GM23338 (cell line): Measurements from ENCODE around the gene LCLAT1. TPM values are rescaled to one million over a fixed set of nuclear protein-coding genes. Genes with fewer than 3 reads are reported as not detected.

Experiments
- ATAC-seq: fragments of 200-7000 bp; cut with Tn5 transposase; 3 replicates; pipeline ENCODE4 v1.9.1; 2020
- DNase-seq: peaks from one replicate; pipeline ENCODE4 v3.0.0-alpha.2; 2015; ENCODE audit warnings: low spot score
- H2AFZ ChIP-seq: fragments of 200-600 bp; sonication (generic); 2 replicates; pipeline ENCODE4 v1.8.0; 2016; ENCODE audit warnings: antibody characterized with exemption, mild to moderate bottlenecking, moderate library complexity
- H3F3A ChIP-seq: fragments of 200-600 bp; sonication (generic); replicated peaks from 2 replicates; pipeline ENCODE4 v1.8.0; 2017; ENCODE audit warnings: antibody characterized with exemption, mixed run types, low read depth
- H3K27ac ChIP-seq: fragments of 200-600 bp; sonication (generic); 2 replicates; pipeline ENCODE4 v1.6.1; 2016; ENCODE audit warnings: low read depth
- H3K27me3 ChIP-seq: fragments of 200-600 bp; sonication (generic); 2 replicates; pipeline ENCODE4 v1.8.0; 2016; ENCODE audit warnings: mild to moderate bottlenecking, mixed run types, moderate library complexity; ENCODE audit not compliant: insufficient read depth
- H3K36me3 ChIP-seq: fragments of 200-600 bp; sonication (generic); 2 replicates; pipeline ENCODE4 v1.8.0; 2016; ENCODE audit warnings: mild to moderate bottlenecking; ENCODE audit not compliant: insufficient read depth
- H3K4me1 ChIP-seq: fragments of 200-600 bp; sonication (generic); 2 replicates; pipeline ENCODE4 v1.8.0; 2016; ENCODE audit warnings: mild to moderate bottlenecking, moderate library complexity; ENCODE audit not compliant: insufficient read depth
- H3K4me2 ChIP-seq: fragments of 200-600 bp; sonication (generic); 2 replicates; pipeline ENCODE4 v1.7.1; 2017; ENCODE audit warnings: mixed run types
- H3K4me3 ChIP-seq: fragments of 200-600 bp; sonication (generic); 2 replicates; pipeline ENCODE4 v1.6.1; 2016; ENCODE audit warnings: mixed run types
- H3K79me2 ChIP-seq: fragments of 200-600 bp; sonication (generic); replicated peaks from 2 replicates; pipeline ENCODE4 v1.8.0; 2017; ENCODE audit warnings: mild to moderate bottlenecking; ENCODE audit not compliant: insufficient read depth
- H3K9me2 ChIP-seq: fragments of 200-600 bp; sonication (generic); 2 replicates; pipeline ENCODE4 v1.8.0; 2017; ENCODE audit not compliant: insufficient read depth
- H4K20me1 ChIP-seq: fragments of 200-600 bp; sonication (generic); replicated peaks from 2 replicates; pipeline ENCODE4 v1.8.0; 2017; ENCODE audit warnings: mild to moderate bottlenecking; ENCODE audit not compliant: insufficient read depth
- H3K27ac Mint-ChIP-seq: 2 replicates; pipeline ENCODE4 v1.8.0; 2020; ENCODE audit warnings: inconsistent platforms, mild to moderate bottlenecking, moderate library complexity, mixed read lengths
- H3K27me3 Mint-ChIP-seq: 3 replicates; pipeline ENCODE4 v1.8.0; 2022; ENCODE audit warnings: low read depth, mild to moderate bottlenecking, moderate library complexity, mixed read lengths, inconsistent platforms; ENCODE audit not compliant: insufficient read depth, poor library complexity
- H3K36me3 Mint-ChIP-seq: 3 replicates; pipeline ENCODE4 v1.8.0; 2021; ENCODE audit warnings: low read depth, mild to moderate bottlenecking, inconsistent platforms, moderate library complexity, mixed read lengths
- H3K4me1 Mint-ChIP-seq: 3 replicates; pipeline ENCODE4 v1.8.0; 2020; ENCODE audit warnings: mild to moderate bottlenecking, inconsistent platforms, mixed read lengths
- H3K4me3 Mint-ChIP-seq: 3 replicates; pipeline ENCODE4 v1.8.0; 2021; ENCODE audit warnings: moderate library complexity, mild to moderate bottlenecking, inconsistent platforms, mixed read lengths
- H3K9me3 Mint-ChIP-seq: 3 replicates; pipeline ENCODE4 v1.8.0; 2020; ENCODE audit warnings: moderate library complexity, mild to moderate bottlenecking, inconsistent platforms, mixed read lengths
- CREB1 ChIP-seq: fragments of 250-450 bp; sonication (Bioruptor Pico); IDR thresholded peaks from 2 replicates; pipeline ENCODE4 v1.5.0; 2020; ENCODE audit warnings: low read depth, mild to moderate bottlenecking, moderate library complexity
- EZH2 ChIP-seq: fragments of 200-600 bp; sonication (generic); IDR thresholded peaks from one replicate; pipeline ENCODE4 v1.8.0; 2017; ENCODE audit warnings: antibody characterized with exemption, mild to moderate bottlenecking, low read depth; ENCODE audit not compliant: unreplicated experiment
- EZH2phosphoT487 ChIP-seq: fragments of 200-600 bp; sonication (generic); IDR thresholded peaks from one replicate; pipeline ENCODE4 v1.8.1; 2018; ENCODE audit warnings: antibody characterized with exemption; ENCODE audit not compliant: unreplicated experiment
- JUNB ChIP-seq: IDR thresholded peaks from one replicate; pipeline ENCODE4 v1.6.1; 2016; ENCODE audit warnings: antibody characterized with exemption; ENCODE audit not compliant: unreplicated experiment
- NANOG ChIP-seq: IDR thresholded peaks from 2 replicates; pipeline ENCODE4 v1.6.1; 2016; ENCODE audit warnings: antibody characterized with exemption, borderline replicate concordance
- POLR2AphosphoS5 ChIP-seq: IDR thresholded peaks from 2 replicates; pipeline ENCODE4 v1.6.1; 2016; ENCODE audit warnings: antibody characterized with exemption, low read depth
- REST ChIP-seq: IDR thresholded peaks from one replicate; pipeline ENCODE4 v1.6.1; 2018; ENCODE audit warnings: antibody characterized with exemption; ENCODE audit not compliant: unreplicated experiment
- STAT1 ChIP-seq: IDR thresholded peaks from one replicate; pipeline ENCODE4 v1.6.1; 2016; ENCODE audit warnings: antibody characterized with exemption; ENCODE audit not compliant: unreplicated experiment
- ZNF114 ChIP-seq: fragments of 250-450 bp; sonication (Bioruptor Pico); IDR thresholded peaks from 2 replicates; pipeline ENCODE4 v1.5.0; 2020; ENCODE audit warnings: mild to moderate bottlenecking, moderate library complexity
- ZNF331 ChIP-seq: fragments of 250-450 bp; sonication (Bioruptor Pico); IDR thresholded peaks from 2 replicates; pipeline ENCODE4 v1.5.0; 2020; ENCODE audit warnings: low read depth, mild to moderate bottlenecking, moderate library complexity
- polyA plus RNA-seq: library from polyadenylated mRNA; unstranded; fragments of >200 nt; fragmentation: Nextera tagmentation; extraction: Ambion mirVana; gene quantifications from 2 replicates; pipeline ENCODE4 v1.2.1, GENCODE V29; 2016
- total RNA-seq: library from RNA; depleted of rRNA; stranded (reverse); fragments of >200 nt; shearing (Covaris generic); gene quantifications from 2 replicates; pipeline ENCODE4 v1.2.3, GENCODE V29; 2014
- TF ChIP-seq, protein P1 (sequence below): IDR thresholded peaks from 2 replicates; pipeline ENCODE4 v1.6.1; 2016; ENCODE audit warnings: antibody characterized with exemption

Gene LCLAT1
- total and polyA plus RNA-seq, 2 experiments from 2014 or later: 11.5 to 30.1 TPM

DNA sequence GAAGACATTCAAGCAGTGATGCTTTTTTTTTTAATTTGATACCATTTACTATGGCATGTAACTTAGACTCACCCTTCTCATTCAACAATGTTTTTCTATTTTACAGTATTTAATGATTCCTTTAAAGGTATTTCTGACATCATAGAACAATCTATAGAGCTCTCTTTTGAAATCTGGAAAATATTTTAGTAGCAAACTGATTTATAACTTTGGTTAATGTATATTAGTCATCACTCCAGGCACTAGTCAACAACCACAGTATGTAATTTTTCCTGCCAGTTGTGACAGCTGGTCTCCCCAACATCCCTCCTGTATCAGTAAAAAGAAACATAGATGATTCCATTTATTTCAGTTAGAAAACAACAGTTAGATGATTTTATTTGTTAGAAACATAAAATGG is 122.9 kb downstream of the LCLAT1 start:
- Histone ChIP-seq H3K9me2 (no peaks in the 10 kb centered on the region), H3K27me3 (no peaks in the 10 kb centered on the region), H3K27ac (no peak overlapping the region), H3K79me2 (no peaks in the 10 kb centered on the region), H2AFZ (no peak overlapping the region), H3K4me1 (peaks cover 13% of the 10 kb centered on the region), H3K36me3 (no peaks in the 10 kb centered on the region), H3F3A (no peaks in the 10 kb centered on the region), H4K20me1 (no peaks in the 10 kb centered on the region; the same call in 1 of the 2 replicates), H3K4me2 (no peak overlapping the region), H3K4me3 (no peak overlapping the region)
- H3K4me1 Mint-ChIP-seq: peaks cover 15% of the 10 kb centered on the region
- TF ChIP-seq JUNB: no peak
- no peak for TF ChIP-seq CREB1 (CRISPR knock-in tag)
- no peak for TF ChIP-seq STAT1
- no peak for TF ChIP-seq ZNF331 (CRISPR knock-in tag)
- no peak for TF ChIP-seq EZH2
- no peaks in the 10 kb centered on the region for H3K9me3 Mint-ChIP-seq
- no peaks in the 10 kb centered on the region for H3K36me3 Mint-ChIP-seq
- no peak overlapping the region for H3K27ac Mint-ChIP-seq
- peaks cover 1% of the 10 kb centered on the region for H3K27me3 Mint-ChIP-seq
- H3K4me3 Mint-ChIP-seq: no peak overlapping the region
- no peak for ATAC-seq
- DNase-seq: no peak

- H2AFZ ChIP-seq: no peak overlapping the region
- H3K4me3 Mint-ChIP-seq: no peak overlapping the region
- no peaks in the 10 kb centered on the region for H3K36me3 Mint-ChIP-seq
- H3K4me2 ChIP-seq: no peak overlapping the region
- H3K27me3 ChIP-seq: no peaks in the 10 kb centered on the region
- no peaks in the 10 kb centered on the region; the same call in 1 of the 2 replicates for H4K20me1 ChIP-seq
- no peaks in the 10 kb centered on the region for H3K36me3 ChIP-seq
- no peak overlapping the region for H3K4me3 ChIP-seq
- no peaks in the 10 kb centered on the region for H3K9me3 Mint-ChIP-seq
- H3K27me3 Mint-ChIP-seq: no peaks in the 10 kb centered on the region
- H3K27ac Mint-ChIP-seq: no peak overlapping the region
- no peak for TF ChIP-seq STAT1
- no peak for TF ChIP-seq CREB1 (CRISPR knock-in tag)
- no peak for TF ChIP-seq NANOG
- no peak for TF ChIP-seq POLR2AphosphoS5
- TF ChIP-seq EZH2phosphoT487: no peak
- TF ChIP-seq JUNB: no peak
- no peak for TF ChIP-seq REST
- no peak for TF ChIP-seq ZNF114 (CRISPR knock-in tag)
- TF ChIP-seq, protein P1, sequence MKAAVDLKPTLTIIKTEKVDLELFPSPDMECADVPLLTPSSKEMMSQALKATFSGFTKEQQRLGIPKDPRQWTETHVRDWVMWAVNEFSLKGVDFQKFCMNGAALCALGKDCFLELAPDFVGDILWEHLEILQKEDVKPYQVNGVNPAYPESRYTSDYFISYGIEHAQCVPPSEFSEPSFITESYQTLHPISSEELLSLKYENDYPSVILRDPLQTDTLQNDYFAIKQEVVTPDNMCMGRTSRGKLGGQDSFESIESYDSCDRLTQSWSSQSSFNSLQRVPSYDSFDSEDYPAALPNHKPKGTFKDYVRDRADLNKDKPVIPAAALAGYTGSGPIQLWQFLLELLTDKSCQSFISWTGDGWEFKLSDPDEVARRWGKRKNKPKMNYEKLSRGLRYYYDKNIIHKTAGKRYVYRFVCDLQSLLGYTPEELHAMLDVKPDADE: no peak
- TF ChIP-seq EZH2: no peak
- H3K79me2 ChIP-seq: no peaks in the 10 kb centered on the region
- ATAC-seq (peak; percentile 47; the same call in 2 of the 3 replicates), DNase-seq (peak; percentile 54)
- H3F3A ChIP-seq: no peaks in the 10 kb centered on the region
- peaks cover 39% of the 10 kb centered on the region for H3K4me1 Mint-ChIP-seq
- peaks cover 41% of the 10 kb centered on the region for H3K4me1 ChIP-seq
- no peak overlapping the region for H3K27ac ChIP-seq
- H3K9me2 ChIP-seq: no peaks in the 10 kb centered on the region
Observed at GRCh38 chr2:30577151-30577550, 130.1 kb downstream of the LCLAT1 start.
